Stimulated activated naive B cell treated with anti-CD40 and anti-IgM and Interleukin-4, amounts not matched to agents 10 μg/mL and 1 μg/mL and 100 μg/mL, for 72 hours (primary cell): ENCODE results near the gene PLA1A.

Experiments
- ATAC-seq, 2 donors: fragments of 150-1000 bp; cut with Tn5 transposase; replicated peaks; 2 replicates each; pipeline ENCODE4 v1.10.0; 2021; ENCODE audit warnings: moderate library complexity in 1 of 2
- DNase-seq: peaks from one replicate; pipeline ENCODE4 v3.0.0; 2021
- H3K27ac Mint-ChIP-seq: one replicate; pipeline ENCODE4 v1.8.0; 2022; ENCODE audit warnings: mild to moderate bottlenecking, mixed read lengths
- H3K27me3 Mint-ChIP-seq, 2 donors: one replicate each; pipeline ENCODE4 v1.8.0; 2022; ENCODE audit warnings: mixed read lengths in 2 of 2
- H3K36me3 Mint-ChIP-seq, 2 donors: one replicate each; pipeline ENCODE4 v1.8.0; 2022; ENCODE audit warnings: mixed read lengths in 2 of 2, mild to moderate bottlenecking in 1 of 2
- H3K4me1 Mint-ChIP-seq, 2 donors: one replicate each; pipeline ENCODE4 v1.8.0; 2022; ENCODE audit warnings: mixed read lengths in 2 of 2, mild to moderate bottlenecking in 1 of 2
- H3K4me3 Mint-ChIP-seq, 2 donors: one replicate each; pipeline ENCODE4 v1.8.0; 2022; ENCODE audit warnings: mild to moderate bottlenecking in 2 of 2, mixed read lengths in 2 of 2, moderate library complexity in 1 of 2
- H3K9me3 Mint-ChIP-seq, 2 donors: one replicate each; pipeline ENCODE4 v1.8.0; 2022; ENCODE audit warnings: mixed read lengths in 2 of 2, mild to moderate bottlenecking in 1 of 2

Gene PLA1A

GRCh38 chr3:119628816-119629445, 31.2 kb downstream of the PLA1A start:
- peak overlapping the region; percentile 97 for H3K27ac Mint-ChIP-seq
- peaks cover 67 to 73% of the 10 kb centered on the region in 2 donors for H3K4me1 Mint-ChIP-seq
- H3K9me3 Mint-ChIP-seq, result no peaks in the 10 kb centered on the region
- DNase-seq (peak; percentile 72), ATAC-seq (peak; percentile 67 to 72)
- no peaks in the 10 kb centered on the region for H3K27me3 Mint-ChIP-seq
- H3K4me3 Mint-ChIP-seq, result peak overlapping the region; percentile 65 to 73
- H3K36me3 Mint-ChIP-seq, result peaks cover 9 to 17% of the 10 kb centered on the region in 2 donors

- H3K27ac Mint-ChIP-seq, result peak overlapping the region; percentile 86
- H3K9me3 Mint-ChIP-seq, result no peaks in the 10 kb centered on the region
Measured at GRCh38 chr3:119630128-119630879, 32.6 kb downstream of the PLA1A start.

GRCh38 chr3:119630880-119631329, 33.2 kb downstream of the PLA1A start:
- Mint-ChIP-seq H3K27ac (no peak overlapping the region), H3K9me3 (no peaks in the 10 kb centered on the region), H3K36me3 (peaks cover 2 to 6% of the 10 kb centered on the region in 2 donors), H3K4me1 (peaks cover 52 to 67% of the 10 kb centered on the region in 2 donors), H3K4me3 (no peak overlapping the region), H3K27me3 (no peaks in the 10 kb centered on the region)
- ATAC-seq, result no peak
- DNase-seq, result no peak

More at GRCh38 chr3:119630128-119630879, 32.6 kb downstream of the PLA1A start:
- Mint-ChIP-seq H3K36me3 (peaks cover 4 to 12% of the 10 kb centered on the region in 2 donors), H3K4me3 (peak overlapping the region in 1 of 2 donors; percentile 23), H3K27me3 (no peaks in the 10 kb centered on the region), H3K4me1 (peaks cover 58 to 72% of the 10 kb centered on the region in 2 donors)
- DNase-seq (no peak), ATAC-seq (no peak)

GRCh38 chr3:119631516-119631915, 33.8 kb downstream of the PLA1A start:
- Mint-ChIP-seq H3K27ac (no peak overlapping the region), H3K4me1 (peaks cover 47 to 67% of the 10 kb centered on the region in 2 donors), H3K27me3 (no peaks in the 10 kb centered on the region), H3K36me3 (peaks cover under 1 to 2% of the 10 kb centered on the region in 2 donors), H3K9me3 (no peaks in the 10 kb centered on the region), H3K4me3 (no peak overlapping the region)
- ATAC-seq, result no peak
- no peak for DNase-seq

GRCh38 chr3:119632216-119632615, 34.5 kb downstream of the PLA1A start:
- ATAC-seq, result no peak
- H3K4me3 Mint-ChIP-seq, result no peak overlapping the region
- no peak overlapping the region for H3K27ac Mint-ChIP-seq
- H3K36me3 Mint-ChIP-seq, result peaks cover 0 to 2% of the 10 kb centered on the region in 2 donors
- H3K9me3 Mint-ChIP-seq, result no peaks in the 10 kb centered on the region
- no peaks in the 10 kb centered on the region for H3K27me3 Mint-ChIP-seq
- DNase-seq, result no peak
- H3K4me1 Mint-ChIP-seq, result peaks cover 46 to 67% of the 10 kb centered on the region in 2 donors

- ATAC-seq (no peak), DNase-seq (no peak)
- Mint-ChIP-seq H3K36me3 (peaks cover 4 to 5% of the 10 kb centered on the region in 2 donors), H3K4me1 (peaks cover 45 to 67% of the 10 kb centered on the region in 2 donors), H3K27ac (peak overlapping the region; percentile 56), H3K4me3 (no peak overlapping the region), H3K27me3 (no peaks in the 10 kb centered on the region), H3K9me3 (peaks cover 1 to 2% of the 10 kb centered on the region in 2 donors)
Measured at GRCh38 chr3:119632829-119633228, 35.1 kb downstream of the PLA1A start.

GRCh38 chr3:119635719-119636118, 38.0 kb downstream of the PLA1A start:
- Mint-ChIP-seq H3K4me3 (no peak overlapping the region), H3K27me3 (no peaks in the 10 kb centered on the region), H3K9me3 (peaks cover 3 to 5% of the 10 kb centered on the region in 2 donors), H3K27ac (peak overlapping the region; percentile 22), H3K36me3 (peaks cover 19 to 25% of the 10 kb centered on the region in 2 donors), H3K4me1 (peaks cover 37 to 64% of the 10 kb centered on the region in 2 donors)
- ATAC-seq (no peak), DNase-seq (no peak)

GRCh38 chr3:119636249-119636648, 38.6 kb downstream of the PLA1A start:
- H3K27me3 Mint-ChIP-seq, result no peaks in the 10 kb centered on the region
- H3K4me1 Mint-ChIP-seq, result peaks cover 34 to 60% of the 10 kb centered on the region in 2 donors
- no peak overlapping the region for H3K4me3 Mint-ChIP-seq
- peaks cover 3 to 5% of the 10 kb centered on the region in 2 donors for H3K9me3 Mint-ChIP-seq
- ATAC-seq, result no peak
- no peak for DNase-seq
- peaks cover 25 to 30% of the 10 kb centered on the region in 2 donors for H3K36me3 Mint-ChIP-seq
- H3K27ac Mint-ChIP-seq, result peak overlapping the region; percentile 33

- Mint-ChIP-seq H3K4me1 (peaks cover 34 to 60% of the 10 kb centered on the region in 2 donors), H3K36me3 (peaks cover 30 to 35% of the 10 kb centered on the region in 2 donors), H3K27me3 (no peaks in the 10 kb centered on the region), H3K4me3 (no peak overlapping the region), H3K27ac (peak overlapping the region; percentile 65), H3K9me3 (peaks cover 3 to 5% of the 10 kb centered on the region in 2 donors)
- ATAC-seq (no peak), DNase-seq (no peak)
Measured at GRCh38 chr3:119636891-119637611, 39.4 kb downstream of the PLA1A start.

GRCh38 chr3:119637679-119638477, 40.2 kb downstream of the PLA1A start:
- Mint-ChIP-seq H3K9me3 (peaks cover 3 to 5% of the 10 kb centered on the region in 2 donors), H3K4me1 (peaks cover 33 to 60% of the 10 kb centered on the region in 2 donors), H3K4me3 (peak overlapping the region; percentile 72 to 77), H3K27ac (peak overlapping the region; percentile 100), H3K36me3 (peaks cover 30 to 40% of the 10 kb centered on the region in 2 donors), H3K27me3 (no peaks in the 10 kb centered on the region)
- DNase-seq (peak; percentile 24), ATAC-seq (peak; percentile 62 to 68)

- peak overlapping the region; percentile 28 to 41 for H3K4me3 Mint-ChIP-seq
- peaks cover 35 to 40% of the 10 kb centered on the region in 2 donors for H3K36me3 Mint-ChIP-seq
- H3K9me3 Mint-ChIP-seq, result peaks cover 3 to 5% of the 10 kb centered on the region in 2 donors
- ATAC-seq, result peak; percentile 7 to 34
- H3K27me3 Mint-ChIP-seq, result no peaks in the 10 kb centered on the region
- H3K4me1 Mint-ChIP-seq, result peaks cover 30 to 48% of the 10 kb centered on the region in 2 donors
- H3K27ac Mint-ChIP-seq, result peak overlapping the region; percentile 100
- DNase-seq, result no peak
Measured at GRCh38 chr3:119639494-119640350, 42.0 kb downstream of the PLA1A start.

GRCh38 chr3:119641416-119641815, 43.7 kb downstream of the PLA1A start:
- Mint-ChIP-seq H3K36me3 (peaks cover 45 to 50% of the 10 kb centered on the region in 2 donors), H3K9me3 (peaks cover 3 to 5% of the 10 kb centered on the region in 2 donors), H3K4me3 (no peak overlapping the region), H3K4me1 (peaks cover 31 to 40% of the 10 kb centered on the region in 2 donors), H3K27ac (no peak overlapping the region), H3K27me3 (no peaks in the 10 kb centered on the region)
- no peak for DNase-seq
- ATAC-seq, result no peak
